MG63 (cell line): ENCODE measurements around the gene COL15A1. TPM values are rescaled to one million over a fixed set of nuclear protein-coding genes. Genes with fewer than 3 reads are reported as not detected.

Experiments
- DNase-seq: peaks from one replicate; pipeline ENCODE4 v3.0.0-alpha.2; 2020
- H3K27me3 ChIP-seq: fragments of 250-450 bp; sonication (Bioruptor Pico); 2 replicates; pipeline ENCODE4 v1.5.1; 2020; ENCODE audit warnings: mild to moderate bottlenecking, moderate library complexity
- H3K36me3 ChIP-seq: fragments of 250-450 bp; sonication (Bioruptor Pico); 2 replicates; pipeline ENCODE4 v1.5.1; 2020; ENCODE audit warnings: mild to moderate bottlenecking, moderate library complexity
- H3K4me3 ChIP-seq: fragments of 250-450 bp; sonication (Bioruptor Pico); 2 replicates; pipeline ENCODE4 v1.5.1; 2020; ENCODE audit warnings: mild to moderate bottlenecking, moderate library complexity
- H3K9me3 ChIP-seq: fragments of 250-450 bp; sonication (Bioruptor Pico); 2 replicates; pipeline ENCODE4 v1.5.1; 2020; ENCODE audit warnings: mild to moderate bottlenecking, moderate library complexity
- total RNA-seq: library from RNA; depleted of rRNA; stranded (reverse); fragments of >200 nt; shearing (Covaris generic); gene quantifications from 2 replicates; pipeline ENCODE4 v1.2.3, GENCODE V29; 2014; ENCODE audit warnings: low replicate concordance; rRNA removed

Gene COL15A1
- total RNA-seq, 1 experiment from 2014 or later: 1.2 TPM

GRCh38 chr9:99119976-99120655 lies 176.4 kb downstream of the COL15A1 start:
- no peak for DNase-seq

More at GRCh38 chr9:99119976-99120655, 176.4 kb downstream of the COL15A1 start:
- no peak overlapping the region for H3K4me3 ChIP-seq
- no peaks in the 10 kb centered on the region for H3K9me3 ChIP-seq
- no peaks in the 10 kb centered on the region for H3K27me3 ChIP-seq
- peaks cover 5% of the 10 kb centered on the region for H3K36me3 ChIP-seq

Other genes starting within 250 kb of the COL15A1 start
- 3.8 and 5.8 TPM in 2 replicates for gene GABBR2, start 235.0 kb upstream of the COL15A1 start, total RNA-seq
- gene ANKS6, start 147.4 kb upstream of the COL15A1 start, total RNA-seq: 7.8 and 29.1 TPM in 2 replicates
- gene GALNT12, start 136.2 kb upstream of the COL15A1 start, total RNA-seq: 0.22 and 0.99 TPM in 2 replicates
- 19.1 and 29.4 TPM in 2 replicates for gene TGFBR1, start 161.2 kb downstream of the COL15A1 start, total RNA-seq